CD14-positive monocyte (primary cell): ENCODE data around the gene SHROOM3. TPM values are rescaled to one million over a fixed set of nuclear protein-coding genes. Genes with fewer than 3 reads are reported as not detected.

Experiments used
- DNase-seq, 3 donors: peaks; one replicate each; pipeline ENCODE4 v3.0.0-alpha.2; 2011 to 2022
- H2AFZ ChIP-seq: 2 replicates; pipeline ENCODE4 v1.6.0; 2012; ENCODE audit warnings: mild to moderate bottlenecking, low read depth, low read length, inconsistent platforms; ENCODE audit not compliant: insufficient read depth, poor library complexity, severe bottlenecking
- H3K27ac ChIP-seq, 2 donors: 1 replicate in 1 of 2; 2 replicates in 1 of 2; pipeline ENCODE4 v1.5.1; 2012 to 2013; ENCODE audit warnings: low read length in 2 of 2, control low read depth in 1 of 2, inconsistent platforms in 1 of 2, low read depth in 1 of 2, mild to moderate bottlenecking in 1 of 2
- H3K27me3 ChIP-seq, 2 donors: one replicate each; pipeline versions ENCODE4 v1.6.0 to v1.6.1; 2011 to 2013; ENCODE audit warnings: low read length in 2 of 2; ENCODE audit not compliant: control insufficient read depth in 2 of 2, insufficient read depth in 2 of 2
- H3K36me3 ChIP-seq, 2 donors: replicated peaks in 1 of 2; 1 replicate in 1 of 2; 2 replicates in 1 of 2; pipeline versions ENCODE4 v1.5.1 to v1.6.1; 2012 to 2013; ENCODE audit warnings: low read length in 2 of 2, control low read depth in 1 of 2, inconsistent platforms in 1 of 2, mild to moderate bottlenecking in 1 of 2; ENCODE audit not compliant: insufficient read depth in 2 of 2, control insufficient read depth in 1 of 2
- H3K4me1 ChIP-seq, 2 donors: 1 replicate in 1 of 2; 2 replicates in 1 of 2; pipeline versions ENCODE4 v1.5.1 to v1.6.1; 2012 to 2013; ENCODE audit warnings: low read length in 2 of 2, control low read depth in 1 of 2, inconsistent platforms in 1 of 2, mild to moderate bottlenecking in 1 of 2, moderate library complexity in 1 of 2; ENCODE audit not compliant: insufficient read depth in 2 of 2, control insufficient read depth in 1 of 2
- H3K4me2 ChIP-seq: replicated peaks from 2 replicates; pipeline ENCODE3; 2012; ENCODE audit warnings: low read length, moderate library complexity, mild to moderate bottlenecking; ENCODE audit not compliant: poor library complexity, severe bottlenecking; ENCODE audit errors: extremely low read depth
- H3K4me3 ChIP-seq, 3 experiments: fragments of 200-600 bp in 1 of 3; sonication (generic) in 1 of 3; replicated peaks in 1 of 3; 1 replicate in 2 of 3; 2 replicates in 1 of 3; pipeline ENCODE4 v1.5.1; 2011 to 2013; ENCODE audit warnings: low read length in 3 of 3, mild to moderate bottlenecking in 3 of 3, control low read depth in 2 of 3, low read depth in 2 of 3, inconsistent platforms in 1 of 3, moderate library complexity in 1 of 3
- H3K79me2 ChIP-seq: 2 replicates; pipeline ENCODE4 v1.6.0; 2012; ENCODE audit warnings: mild to moderate bottlenecking, control low read depth, inconsistent platforms, low read length, moderate library complexity; ENCODE audit not compliant: insufficient read depth
- H3K9ac ChIP-seq: 2 replicates; pipeline ENCODE4 v1.6.0; 2017; ENCODE audit warnings: low read length, mild to moderate bottlenecking; ENCODE audit not compliant: insufficient read depth, poor library complexity, severe bottlenecking
- H3K9me3 ChIP-seq, 2 donors: replicated peaks in 1 of 2; 1 replicate in 1 of 2; 2 replicates in 1 of 2; pipeline versions ENCODE4 v1.5.1 to v1.6.1; 2012 to 2013; ENCODE audit warnings: low read length in 2 of 2, control low read depth in 1 of 2; ENCODE audit not compliant: control insufficient read depth in 1 of 2, insufficient read depth in 1 of 2
- H4K20me1 ChIP-seq: 2 replicates; pipeline ENCODE4 v1.6.0; 2012; ENCODE audit warnings: mild to moderate bottlenecking, low read length, control low read depth, moderate library complexity; ENCODE audit not compliant: insufficient read depth
- H3K27ac Mint-ChIP-seq, 7 donors: one replicate each; pipeline ENCODE4 v1.8.0; 2020; ENCODE audit warnings: mild to moderate bottlenecking in 7 of 7, mixed read lengths in 7 of 7, moderate library complexity in 6 of 7, inconsistent platforms in 2 of 7
- H3K27me3 Mint-ChIP-seq, 3 donors: one replicate each; pipeline ENCODE4 v1.8.0; 2021 to 2022; ENCODE audit warnings: low read depth in 3 of 3, mild to moderate bottlenecking in 3 of 3, mixed read lengths in 3 of 3, moderate library complexity in 3 of 3, inconsistent platforms in 1 of 3
- H3K36me3 Mint-ChIP-seq, 2 donors: one replicate each; pipeline ENCODE4 v1.8.0; 2020; ENCODE audit warnings: mixed read lengths in 2 of 2, inconsistent platforms in 1 of 2, mild to moderate bottlenecking in 1 of 2
- H3K4me1 Mint-ChIP-seq: one replicate; pipeline ENCODE4 v1.8.0; 2020; ENCODE audit warnings: mild to moderate bottlenecking, mixed read lengths
- H3K4me3 Mint-ChIP-seq, 2 donors: one replicate each; pipeline ENCODE4 v1.8.0; 2020; ENCODE audit warnings: mild to moderate bottlenecking in 2 of 2, mixed read lengths in 2 of 2, moderate library complexity in 1 of 2
- H3K9me3 Mint-ChIP-seq, 7 donors: one replicate each; pipeline ENCODE4 v1.8.0; 2020 to 2022; ENCODE audit warnings: mixed read lengths in 7 of 7, mild to moderate bottlenecking in 6 of 7, moderate library complexity in 6 of 7, inconsistent platforms in 2 of 7
- WGBS: methylation state at CpG from one replicate; pipeline ENCODE4 v1.1.5; 2013; ENCODE audit warnings: missing lambda C conversion rate; ENCODE audit not compliant: insufficient coverage; 5-methylcytosine and 5-hydroxymethylcytosine counted together
- intact Hi-C, 2 donors: fragments of 100-400 bp; cut with micrococcal nuclease; formaldehyde crosslinking; loops; one replicate each; pipeline versions ENCODE4 v1.15.0 to v1.15.1; 2023
- polyA plus RNA-seq, 3 donors: library from polyadenylated mRNA; depleted of rRNA in 1 of 3; unstranded in 2 of 3; stranded (reverse) in 1 of 3; fragments of 300-500 nt in 2 of 3; fragments of >200 nt in 1 of 3; fragmentation: Illumina TruSeq in 2 of 3; gene quantifications; 1 replicate in 2 of 3; 2 replicates in 1 of 3; pipeline ENCODE4 v1.2.3, GENCODE V29; 2012 to 2021
- TF ChIP-seq, protein P1 (sequence below): fragments of 200-600 bp; IDR thresholded peaks from one replicate; pipeline ENCODE4 v1.8.0; 2022; ENCODE audit warnings: antibody characterized with exemption, mild to moderate bottlenecking

Gene SHROOM3
- polyA plus RNA-seq, 3 donors: not detected

GRCh38 chr4:76585272-76585671 is 150.2 kb downstream of the SHROOM3 start:
- Histone ChIP-seq H4K20me1 (no peaks in the 10 kb centered on the region), H3K36me3 (no peaks in the 10 kb centered on the region), H3K9ac (no peak overlapping the region), H3K27me3 (peaks cover 29 to 42% of the 10 kb centered on the region in 2 donors), H3K4me3 (no peak overlapping the region), H3K9me3 (no peaks in the 10 kb centered on the region), H3K27ac (no peak overlapping the region), H3K4me2 (no peak overlapping the region), H2AFZ (no peak overlapping the region), H3K4me1 (peaks cover 3 to 7% of the 10 kb centered on the region in 2 donors), H3K79me2 (no peaks in the 10 kb centered on the region)
- WGBS: no CpG with 5 or more reads among the region's 5 CpGs
- TF ChIP-seq, protein P1, sequence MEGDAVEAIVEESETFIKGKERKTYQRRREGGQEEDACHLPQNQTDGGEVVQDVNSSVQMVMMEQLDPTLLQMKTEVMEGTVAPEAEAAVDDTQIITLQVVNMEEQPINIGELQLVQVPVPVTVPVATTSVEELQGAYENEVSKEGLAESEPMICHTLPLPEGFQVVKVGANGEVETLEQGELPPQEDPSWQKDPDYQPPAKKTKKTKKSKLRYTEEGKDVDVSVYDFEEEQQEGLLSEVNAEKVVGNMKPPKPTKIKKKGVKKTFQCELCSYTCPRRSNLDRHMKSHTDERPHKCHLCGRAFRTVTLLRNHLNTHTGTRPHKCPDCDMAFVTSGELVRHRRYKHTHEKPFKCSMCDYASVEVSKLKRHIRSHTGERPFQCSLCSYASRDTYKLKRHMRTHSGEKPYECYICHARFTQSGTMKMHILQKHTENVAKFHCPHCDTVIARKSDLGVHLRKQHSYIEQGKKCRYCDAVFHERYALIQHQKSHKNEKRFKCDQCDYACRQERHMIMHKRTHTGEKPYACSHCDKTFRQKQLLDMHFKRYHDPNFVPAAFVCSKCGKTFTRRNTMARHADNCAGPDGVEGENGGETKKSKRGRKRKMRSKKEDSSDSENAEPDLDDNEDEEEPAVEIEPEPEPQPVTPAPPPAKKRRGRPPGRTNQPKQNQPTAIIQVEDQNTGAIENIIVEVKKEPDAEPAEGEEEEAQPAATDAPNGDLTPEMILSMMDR: no peak
- Mint-ChIP-seq H3K4me1 (peaks cover 10% of the 10 kb centered on the region), H3K4me3 (peak overlapping the region in 1 of 2 donors; percentile 89), H3K27ac (no peak overlapping the region), H3K36me3 (no peaks in the 10 kb centered on the region), H3K9me3 (peaks cover 0 to 3% (median 0%) of the 10 kb centered on the region in 7 donors), H3K27me3 (peaks cover 38 to 39% (median 38%) of the 10 kb centered on the region in 3 donors)
- DNase-seq: no peak
- intact Hi-C loops: no loop called here

DNA sequence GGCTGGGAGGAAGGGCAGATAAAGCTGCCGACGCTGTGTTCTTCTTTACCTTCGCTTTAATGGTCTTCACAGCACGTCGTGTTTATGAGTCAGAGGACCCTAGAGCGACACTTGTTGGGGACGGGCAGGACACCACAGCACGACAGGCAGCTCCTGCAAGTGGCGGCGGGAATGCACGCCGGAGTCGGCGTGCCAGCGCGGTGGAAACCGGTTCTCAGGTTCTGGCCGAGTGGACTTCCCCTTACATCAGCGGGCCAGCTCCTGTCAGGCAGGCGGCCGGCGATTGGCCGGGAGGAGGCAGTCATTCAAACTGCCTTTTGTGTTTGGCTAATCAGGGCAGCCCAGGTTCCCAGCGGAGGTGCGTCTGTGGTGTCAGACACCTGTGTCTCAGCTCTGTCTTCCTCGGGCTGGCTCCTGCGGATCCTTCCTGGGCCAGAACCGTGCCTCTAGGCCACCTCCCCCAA is 150.9 kb downstream of the SHROOM3 start:
- no peak overlapping the region for H3K27ac ChIP-seq
- TF ChIP-seq, protein P1: no peak
- H4K20me1 ChIP-seq: no peaks in the 10 kb centered on the region
- no peaks in the 10 kb centered on the region for H3K79me2 ChIP-seq
- 4% methylated on average over 28 of the region's 28 CpGs for WGBS
- Mint-ChIP-seq H3K27me3 (peaks cover 38 to 41% (median 38%) of the 10 kb centered on the region in 3 donors), H3K27ac (no peak overlapping the region), H3K4me3 (peak overlapping the region; percentile 64 to 89), H3K36me3 (no peaks in the 10 kb centered on the region), H3K4me1 (peaks cover 10% of the 10 kb centered on the region), H3K9me3 (peaks cover 0 to 3% (median 0%) of the 10 kb centered on the region in 7 donors)
- peaks cover 3 to 7% of the 10 kb centered on the region in 2 donors for H3K4me1 ChIP-seq
- no peak overlapping the region for H3K9ac ChIP-seq
- no peaks in the 10 kb centered on the region for H3K9me3 ChIP-seq
- peak overlapping the region; percentile 22 for H3K4me2 ChIP-seq
- peaks cover 29 to 42% of the 10 kb centered on the region in 2 donors for H3K27me3 ChIP-seq
- peak overlapping the region; percentile 34 for H2AFZ ChIP-seq
- peak in 2 of 3 donors; percentile 1 to 39 for DNase-seq
- intact Hi-C loops: no loop called here
- peak overlapping the region in 1 of 3 experiments; percentile 23 for H3K4me3 ChIP-seq
- H3K36me3 ChIP-seq: no peaks in the 10 kb centered on the region
